ENCODE results near the gene GCDH. TPM values are rescaled to one million over a fixed set of nuclear protein-coding genes. Genes with fewer than 3 reads are reported as not detected.

Gene GCDH
- polyA plus RNA-seq, 1 donor (not counting 4 experiments of a cell fraction or from before 2014, with no cell fraction given): 11.5 TPM

DNA sequence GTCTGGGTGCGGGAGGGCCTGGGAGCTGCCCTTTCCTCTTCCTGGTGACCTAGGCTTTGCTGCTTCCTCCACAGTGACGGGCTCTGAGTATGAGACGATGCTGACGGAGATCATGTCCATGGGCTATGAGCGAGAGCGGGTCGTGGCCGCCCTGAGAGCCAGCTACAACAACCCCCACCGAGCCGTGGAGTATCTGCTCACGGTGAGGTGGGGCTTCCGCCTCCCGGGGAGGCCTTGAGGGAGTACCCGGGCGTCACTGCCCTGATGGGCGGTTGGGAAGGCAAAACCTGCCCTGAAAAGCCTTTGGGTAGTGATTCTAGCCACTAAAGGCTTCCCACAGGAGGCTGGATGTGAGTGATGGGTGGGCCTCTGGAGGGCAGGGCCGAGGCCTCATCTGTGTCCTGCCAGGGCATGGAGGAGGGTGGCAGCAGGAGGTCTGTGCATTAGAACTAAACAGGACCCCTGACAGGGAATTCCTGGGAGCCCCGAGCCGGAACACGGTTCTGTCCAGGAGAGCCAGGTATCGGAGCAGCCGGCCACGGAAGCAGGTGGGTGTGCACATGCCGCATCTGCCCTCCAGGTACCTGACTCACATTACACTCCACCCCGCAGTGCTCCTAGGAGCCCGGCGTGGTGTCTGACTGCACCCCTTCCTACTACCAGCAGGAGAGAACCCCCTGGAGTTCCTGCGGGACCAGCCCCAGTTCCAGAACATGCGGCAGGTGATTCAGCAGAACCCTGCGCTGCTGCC, 57.8 kb downstream of the GCDH start:
- H3K9me3 ChIP-seq (ENCODE audit: control insufficient read depth, low read depth, low read length): no peaks in the 10 kb centered on the region
- H3K27ac ChIP-seq (ENCODE audit: control insufficient read depth, insufficient read depth, low read length): no peak overlapping the region
- no peaks in the 10 kb centered on the region for H3K9me1 ChIP-seq (ENCODE audit: control insufficient read depth, extremely low read depth, insufficient read depth, low read length)
- H3K4me3 ChIP-seq (ENCODE audit: control insufficient read depth in 2 of 3, extremely low read depth in 1 of 3, insufficient read depth in 2 of 3, low read depth in 1 of 3, low read length in 3 of 3): no peak overlapping the region
- no peak overlapping the region for H2AFZ ChIP-seq (ENCODE audit: control insufficient read depth, low read length)
- H3K36me3 ChIP-seq (ENCODE audit: control insufficient read depth in 2 of 2, extremely low read depth in 1 of 2, insufficient read depth in 2 of 2, low read length in 2 of 2): peaks cover 41 to 47% of the 10 kb centered on the region in 2 experiments
- no peaks in the 10 kb centered on the region for H3K27me3 ChIP-seq (ENCODE audit: control insufficient read depth, extremely low read depth, insufficient read depth, low read length)
- H3K9ac ChIP-seq (ENCODE audit: control insufficient read depth, extremely low read depth, insufficient read depth, low read length): no peak overlapping the region
- peaks cover 35% of the 10 kb centered on the region for H3K79me2 ChIP-seq (ENCODE audit: control insufficient read depth, insufficient read depth, low read length)
- H3K4me1 ChIP-seq (ENCODE audit: control insufficient read depth, extremely low read depth, insufficient read depth, low read length): peaks cover 14% of the 10 kb centered on the region
- no peak for FAIRE-seq
- H3K4me2 ChIP-seq (ENCODE audit: control insufficient read depth, extremely low read depth, insufficient read depth, low read depth, low read length): no peak overlapping the region
- TF ChIP-seq EZH2 (IDR thresholded peaks at IDR 0.05; ENCODE audit: low read length) (no peak), CTCF (optimal IDR thresholded peaks at IDR 0.05 in 1 of 3, IDR thresholded peaks at IDR 0.05 in 1 of 3, conservative IDR thresholded peaks at IDR 0.05 in 1 of 3; ENCODE audit: extremely low read depth in 1 of 3, insufficient read depth in 2 of 3, low read length in 3 of 3) (peak in 1 of 3 experiments; percentile 18)
- DNase-seq (ENCODE audit: low read depth, low spot score): no peak
- dilution Hi-C loops (cut with MboI; ENCODE audit: extremely low pct_ligation_motif_present, low sequenced_read_pairs): no loop called here
- peaks cover 4% of the 10 kb centered on the region for H4K20me1 ChIP-seq (ENCODE audit: control insufficient read depth, extremely low read depth, insufficient read depth, low read length)

Small RNA genes within 50 kb of the gene (small RNA-seq; reads per million reads assigned to genes)
- gene MIR5695 (ENCODE audit: insufficient read length in 3 of 3, low read depth in 3 of 3, low replicate concordance in 1 of 3) (0 reads per million in 3 experiments), gene MIR6515 (ENCODE audit: insufficient read length in 3 of 3, low read depth in 3 of 3, low replicate concordance in 1 of 3) (0.13 to 4.0 (median 0.75) reads per million in 3 experiments), gene MIR6794 (ENCODE audit: insufficient read length in 3 of 3, low read depth in 3 of 3, low replicate concordance in 1 of 3) (0 reads per million in 3 experiments)

Other genes starting within 250 kb of the GCDH start
- 17.0 to 30.1 TPM (median 21.1 TPM) in 3 replicates for gene MAN2B1, start 224.4 kb upstream of the GCDH start, polyA plus RNA-seq
- 3.8 to 5.6 TPM (median 5.0 TPM) in 3 replicates for gene WDR83, start 224.4 kb upstream of the GCDH start, polyA plus RNA-seq
- gene DHPS, start 209.3 kb upstream of the GCDH start, polyA plus RNA-seq: 36.5 to 45.0 TPM (median 37.2 TPM) in 3 replicates
- not detected in 3 replicates for gene GNG14, start 203.2 kb upstream of the GCDH start, polyA plus RNA-seq
- gene FBXW9, start 194.5 kb upstream of the GCDH start, polyA plus RNA-seq: 5.6 to 11.2 TPM (median 8.1 TPM) in 3 replicates
- 75.3 to 115 TPM (median 105 TPM) in 3 replicates for gene TNPO2, start 167.2 kb upstream of the GCDH start, polyA plus RNA-seq
- gene TRIR, start 156.5 kb upstream of the GCDH start, polyA plus RNA-seq: 148 to 170 TPM (median 153 TPM) in 3 replicates
- 104 to 173 TPM (median 138 TPM) in 3 replicates for gene GET3, start 153.7 kb upstream of the GCDH start, polyA plus RNA-seq
- 0.03 TPM in 1 of 3 replicates, not detected in the others for gene BEST2, start 139.4 kb upstream of the GCDH start, polyA plus RNA-seq
- gene HOOK2, start 115.6 kb upstream of the GCDH start, polyA plus RNA-seq: 19.0 to 27.4 TPM (median 21.9 TPM) in 3 replicates
- gene JUNB, start 99.7 kb upstream of the GCDH start, polyA plus RNA-seq: 34.9 to 85.1 TPM (median 40.8 TPM) in 3 replicates
- gene PRDX2, start 89.4 kb upstream of the GCDH start, polyA plus RNA-seq: 119 to 301 TPM (median 154 TPM) in 3 replicates
- gene THSD8, start 89.1 kb upstream of the GCDH start, polyA plus RNA-seq: 0.41 to 6.6 TPM (median 2.9 TPM) in 3 replicates
- 12.7 to 32.5 TPM (median 19.7 TPM) in 3 replicates for gene RNASEH2A, start 84.6 kb upstream of the GCDH start, polyA plus RNA-seq
- not detected in 3 replicates for gene RTBDN, start 56.6 kb upstream of the GCDH start, polyA plus RNA-seq
- 0.09 to 0.13 TPM (median 0.11 TPM) in 3 replicates for gene MAST1, start 52.6 kb upstream of the GCDH start, polyA plus RNA-seq
- 23.5 to 38.3 TPM (median 27.2 TPM) in 3 replicates for gene DNASE2, start 9.7 kb upstream of the GCDH start, polyA plus RNA-seq
- not detected in 3 replicates for gene KLF1, start 4.0 kb upstream of the GCDH start, polyA plus RNA-seq
- gene SYCE2, start 28.1 kb downstream of the GCDH start, polyA plus RNA-seq: 0.07 to 0.10 TPM in 2 of 3 replicates, not detected in the other
- 29.9 to 68.7 TPM (median 30.9 TPM) in 3 replicates for gene FARSA, start 42.6 kb downstream of the GCDH start, polyA plus RNA-seq
- gene CALR, start 47.4 kb downstream of the GCDH start, polyA plus RNA-seq: 785 to 1,497 TPM (median 899 TPM) in 3 replicates
- 20.3 to 63.3 TPM (median 23.7 TPM) in 3 replicates for gene RAD23A, start 54.7 kb downstream of the GCDH start, polyA plus RNA-seq
- gene GADD45GIP1, start 66.1 kb downstream of the GCDH start, polyA plus RNA-seq: 27.8 to 38.4 TPM (median 35.5 TPM) in 3 replicates
- gene DAND5, start 78.4 kb downstream of the GCDH start, polyA plus RNA-seq: 0.09 TPM in 1 of 3 replicates, not detected in the others
- 3.1 to 21.4 TPM (median 5.2 TPM) in 3 replicates for gene NFIX, start 104.3 kb downstream of the GCDH start, polyA plus RNA-seq
- 0.07 to 0.26 TPM (median 0.13 TPM) in 3 replicates for gene LYL1, start 211.7 kb downstream of the GCDH start, polyA plus RNA-seq
- gene TRMT1, start 225.6 kb downstream of the GCDH start, polyA plus RNA-seq: 30.9 to 44.6 TPM (median 34.5 TPM) in 3 replicates
- 32.9 to 63.2 TPM (median 56.4 TPM) in 3 replicates for gene NACC1, start 227.1 kb downstream of the GCDH start, polyA plus RNA-seq